B cell (primary cell): Measurements from ENCODE around the gene MAP7.

Experiments
- CTCF ChIP-seq: fragments of 200-600 bp; IDR thresholded peaks from one replicate; pipeline ENCODE4 v1.8.0; 2022; ENCODE audit warnings: antibody characterized with exemption, mild to moderate bottlenecking
- EZH2 ChIP-seq: IDR thresholded peaks from 2 replicates; pipeline ENCODE4 v1.6.1; 2012; ENCODE audit warnings: borderline replicate concordance, low read depth, mild to moderate bottlenecking, moderate library complexity, low read length; ENCODE audit not compliant: insufficient read depth, poor library complexity, severe bottlenecking

DNA sequence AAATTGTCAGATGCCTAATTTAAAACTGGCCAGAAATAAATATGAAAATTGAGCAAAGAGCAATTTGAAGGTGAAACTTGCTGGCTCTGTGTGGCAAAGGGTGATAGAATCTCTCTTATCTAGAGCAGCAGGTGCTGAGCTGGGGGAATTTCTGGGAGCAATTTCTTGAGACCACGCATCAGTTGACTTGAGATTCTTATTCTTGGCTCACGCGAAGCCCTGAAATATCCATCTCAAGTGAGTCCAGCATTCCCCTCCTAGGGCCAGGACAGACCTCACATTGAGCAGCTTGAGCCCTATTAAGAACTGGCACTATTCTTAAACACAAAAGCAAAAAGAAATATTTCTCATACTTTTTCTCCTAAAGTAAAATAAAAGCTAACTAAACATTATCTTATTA lies 66.3 kb downstream of the MAP7 start:
- TF ChIP-seq CTCF (no peak), EZH2 (no peak)
